OCI-LY1 (cell line): ENCODE measurements around the gene RETREG2.

Experiments
- H2AFZ ChIP-seq: fragments of 200-600 bp; sonication (generic), shearing (Covaris generic); 2 replicates; pipeline ENCODE4 v1.6.0; 2014; ENCODE audit warnings: antibody characterized with exemption, mild to moderate bottlenecking, low read length
- H3F3A ChIP-seq: fragments of 200-600 bp; sonication (generic), shearing (Covaris generic); 2 replicates; pipeline ENCODE4 v1.6.0; 2014; ENCODE audit warnings: mild to moderate bottlenecking, antibody characterized with exemption, low read length, moderate library complexity; ENCODE audit not compliant: insufficient read depth
- H3K27ac ChIP-seq: fragments of 200-600 bp; sonication (generic); 2 replicates; pipeline ENCODE4 v1.5.1; 2014; ENCODE audit warnings: low read length, mixed run types, mild to moderate bottlenecking, low read depth; ENCODE audit not compliant: poor library complexity, severe bottlenecking
- H3K27me3 ChIP-seq: fragments of 200-600 bp; sonication (generic); 2 replicates; pipeline ENCODE4 v1.6.0; 2014; ENCODE audit warnings: antibody characterized with exemption, mild to moderate bottlenecking, low read length, moderate library complexity; ENCODE audit not compliant: insufficient read depth
- H3K36me3 ChIP-seq: fragments of 200-600 bp; sonication (generic); 2 replicates; pipeline ENCODE4 v1.6.1; 2014; ENCODE audit warnings: mild to moderate bottlenecking, antibody characterized with exemption, low read length, moderate library complexity, mixed read lengths; ENCODE audit not compliant: insufficient read depth
- H3K4me1 ChIP-seq: fragments of 200-600 bp; sonication (generic); 2 replicates; pipeline ENCODE4 v1.5.1; 2014; ENCODE audit warnings: mild to moderate bottlenecking, low read length, moderate library complexity; ENCODE audit not compliant: insufficient read depth, severe bottlenecking
- H3K4me2 ChIP-seq: fragments of 200-600 bp; sonication (generic), shearing (Covaris generic); 2 replicates; pipeline ENCODE4 v1.6.1; 2014; ENCODE audit warnings: low read length
- H3K4me3 ChIP-seq: fragments of 200-600 bp; sonication (generic); 2 replicates; pipeline ENCODE4 v1.5.1; 2014; ENCODE audit warnings: low read length, low read depth, mild to moderate bottlenecking, mixed read lengths; ENCODE audit not compliant: poor library complexity, severe bottlenecking
- H3K79me2 ChIP-seq: fragments of 200-600 bp; shearing (Covaris generic); 2 replicates; pipeline ENCODE4 v1.6.1; 2016; ENCODE audit warnings: mixed run types, low read length, mixed read lengths; ENCODE audit not compliant: insufficient read depth
- H3K9ac ChIP-seq: fragments of 200-600 bp; sonication (generic), shearing (Covaris generic); 2 replicates; pipeline ENCODE4 v1.6.1; 2014; ENCODE audit warnings: mild to moderate bottlenecking, low read length, mixed read lengths
- H3K9me2 ChIP-seq: fragments of 200-600 bp; sonication (generic), shearing (Covaris generic); 2 replicates; pipeline ENCODE4 v1.6.1; 2014; ENCODE audit warnings: low read depth, mild to moderate bottlenecking, low read length, mixed read lengths
- H3K9me3 ChIP-seq: fragments of 200-600 bp; shearing (Covaris generic); 2 replicates; pipeline ENCODE4 v1.6.1; 2014; ENCODE audit warnings: low read length, mixed read lengths
- H4K20me1 ChIP-seq: fragments of 200-600 bp; sonication (generic), shearing (Covaris generic); 2 replicates; pipeline ENCODE4 v1.6.0; 2016; ENCODE audit warnings: mild to moderate bottlenecking, low read length; ENCODE audit not compliant: insufficient read depth
- CTCF ChIP-seq: fragments of 200-600 bp; sonication (generic), shearing (Covaris generic); IDR thresholded peaks from 2 replicates; pipeline ENCODE4 v1.5.1; 2017; ENCODE audit warnings: mild to moderate bottlenecking, antibody characterized with exemption, low read length, moderate library complexity, mixed read lengths
- EZH2 ChIP-seq: fragments of 200-600 bp; sonication (generic), shearing (Covaris generic); IDR thresholded peaks from 2 replicates; pipeline ENCODE4 v1.8.0; 2017; ENCODE audit warnings: borderline replicate concordance, mixed run types, mild to moderate bottlenecking, antibody characterized with exemption, low read length, moderate library complexity, mixed read lengths

RETREG2 gene

GRCh38 chr2:219218217-219218731 lies 40.2 kb downstream of the RETREG2 start:
- Histone ChIP-seq H3F3A (no peaks in the 10 kb centered on the region), H3K9me2 (no peaks in the 10 kb centered on the region), H3K9me3 (no peaks in the 10 kb centered on the region), H3K27ac (peak overlapping the region; percentile 54), H3K4me3 (peak overlapping the region; percentile 84), H4K20me1 (no peaks in the 10 kb centered on the region), H2AFZ (no peak overlapping the region), H3K27me3 (no peaks in the 10 kb centered on the region), H3K36me3 (peaks cover 70% of the 10 kb centered on the region; the same call in 1 of the 2 replicates), H3K79me2 (no peaks in the 10 kb centered on the region), H3K4me2 (peak overlapping the region; percentile 92), H3K4me1 (peaks cover 21% of the 10 kb centered on the region), H3K9ac (peak overlapping the region; percentile 86)
- TF ChIP-seq CTCF (no peak), EZH2 (no peak)

- TF ChIP-seq EZH2: no peak
- no peak for TF ChIP-seq CTCF
These were observed 40.9 kb downstream of the RETREG2 start, which contains the start of gene ABCB6 for GRCh38 chr2:219218732-219219701. TSS of gene ABCB6 (minus strand) at chr2:219218958. CDS start at chr2:219218673, 285 bp downstream.

GRCh38 chr2:219219784-219220532 lies 41.9 kb downstream of the RETREG2 start:
- no peak overlapping the region for H3K4me2 ChIP-seq
- no peaks in the 10 kb centered on the region for H3K79me2 ChIP-seq
- no peaks in the 10 kb centered on the region for H3F3A ChIP-seq
- TF ChIP-seq EZH2: no peak
- TF ChIP-seq CTCF: no peak
- no peaks in the 10 kb centered on the region for H3K27me3 ChIP-seq
- H3K9me3 ChIP-seq: no peaks in the 10 kb centered on the region
- no peak overlapping the region for H3K9ac ChIP-seq
- H4K20me1 ChIP-seq: no peaks in the 10 kb centered on the region
- H3K27ac ChIP-seq: no peak overlapping the region
- no peak overlapping the region for H2AFZ ChIP-seq
- H3K4me3 ChIP-seq: no peak overlapping the region
- H3K36me3 ChIP-seq: peaks cover 70% of the 10 kb centered on the region
- peaks cover 21% of the 10 kb centered on the region for H3K4me1 ChIP-seq
- H3K9me2 ChIP-seq: no peaks in the 10 kb centered on the region

More at GRCh38 chr2:219218732-219219701, 40.9 kb downstream of the RETREG2 start, which contains the start of gene ABCB6:
- H3K9me2 ChIP-seq: no peaks in the 10 kb centered on the region
- H3F3A ChIP-seq: no peaks in the 10 kb centered on the region
- no peaks in the 10 kb centered on the region for H3K9me3 ChIP-seq
- peak within 1 kb of the TSS; percentile 92 for H3K4me2 ChIP-seq
- H3K9ac ChIP-seq: peak within 1 kb of the TSS; percentile 86
- peaks cover 21% of the 10 kb centered on the region for H3K4me1 ChIP-seq
- H2AFZ ChIP-seq: no peak within 1 kb of the TSS
- peak within 1 kb of the TSS; percentile 84 for H3K4me3 ChIP-seq
- no peaks in the 10 kb centered on the region for H3K27me3 ChIP-seq
- H3K36me3 ChIP-seq: peaks cover 70% of the 10 kb centered on the region; the same call in 1 of the 2 replicates
- no peaks in the 10 kb centered on the region for H3K79me2 ChIP-seq
- peak within 1 kb of the TSS; percentile 54 for H3K27ac ChIP-seq
- H4K20me1 ChIP-seq: no peaks in the 10 kb centered on the region
